ENCODE data around the gene SORBS1. TPM values are rescaled to one million over a fixed set of nuclear protein-coding genes. Genes with fewer than 3 reads are reported as not detected.

The SORBS1 gene
- total and polyA plus RNA-seq, 2 of the 13 experiments (the other 11 are each of a cell fraction or from before 2014, with no cell fraction given) = 16.8 to 39.8 TPM

- TF ChIP-seq ZBTB43 (CRISPR knock-in tag; conservative IDR thresholded peaks at IDR 0.05) (no peak), FOXO1 (CRISPR knock-in tag; IDR thresholded peaks at IDR 0.05) (peak; percentile 17; the same call in 1 of the 2 replicates), ARID4A (CRISPR knock-in tag; IDR thresholded peaks at IDR 0.05; ENCODE audit: borderline replicate concordance) (no peak; the same call in 1 of the 2 replicates), ZEB1 (IDR thresholded peaks at IDR 0.05; ENCODE audit: insufficient replicate concordance, low read depth) (no peak), POLR2A (IDR thresholded peaks at IDR 0.05; ENCODE audit: insufficient read depth in 1 of 2, low read depth in 2 of 2, low read length in 2 of 2) (no peak), ZNF160 (CRISPR knock-in tag; IDR thresholded peaks at IDR 0.05) (no peak), MAX (IDR thresholded peaks at IDR 0.05) (0 out of 2 replicates have a peak, but pooled peaks have one; percentile 31), ZNF687 (CRISPR knock-in tag; IDR thresholded peaks at IDR 0.05) (peak; percentile 84), ZSCAN20 (CRISPR knock-in tag; IDR thresholded peaks at IDR 0.05; ENCODE audit: borderline replicate concordance) (no peak), MAFF (IDR thresholded peaks at IDR 0.05; ENCODE audit: low read depth, low read length) (no peak), ZNF251 (CRISPR knock-in tag; IDR thresholded peaks at IDR 0.05) (no peak), ZNF703 (CRISPR knock-in tag; IDR thresholded peaks at IDR 0.05; ENCODE audit: borderline replicate concordance) (no peak), MED1 (CRISPR knock-in tag; IDR thresholded peaks at IDR 0.05) (peak; percentile 61), ZNF788 (CRISPR knock-in tag; IDR thresholded peaks at IDR 0.05; ENCODE audit: borderline replicate concordance) (no peak), ZZZ3 (CRISPR knock-in tag; IDR thresholded peaks at IDR 0.05; ENCODE audit: borderline replicate concordance) (no peak), HOXA5 (CRISPR knock-in tag; IDR thresholded peaks at IDR 0.05) (no peak), ETS1 (CRISPR knock-in tag; IDR thresholded peaks at IDR 0.05) (no peak)
These were observed 48.1 kb downstream of the SORBS1 start (continued) for GRCh38 chr10:95513008-95513589.
